VCaP (cell line): ENCODE measurements around the gene CSPG4.
"Not testable (repeated sequence)": the region's sequence is repeated elsewhere in the genome, so short reads cannot be mapped to it uniquely, and the experiment has no call there.

Source experiments
- H3K27ac ChIP-seq: fragments of 450-650 bp; 2 replicates; pipeline ENCODE4 v1.5.1; 2017
- TF ChIP-seq, protein P1 (sequence below): fragments of 450-650 bp; conservative IDR thresholded peaks from 2 replicates; pipeline ENCODE4 v1.5.1; 2017; ENCODE audit warnings: mild to moderate bottlenecking, moderate library complexity

The CSPG4 gene

DNA sequence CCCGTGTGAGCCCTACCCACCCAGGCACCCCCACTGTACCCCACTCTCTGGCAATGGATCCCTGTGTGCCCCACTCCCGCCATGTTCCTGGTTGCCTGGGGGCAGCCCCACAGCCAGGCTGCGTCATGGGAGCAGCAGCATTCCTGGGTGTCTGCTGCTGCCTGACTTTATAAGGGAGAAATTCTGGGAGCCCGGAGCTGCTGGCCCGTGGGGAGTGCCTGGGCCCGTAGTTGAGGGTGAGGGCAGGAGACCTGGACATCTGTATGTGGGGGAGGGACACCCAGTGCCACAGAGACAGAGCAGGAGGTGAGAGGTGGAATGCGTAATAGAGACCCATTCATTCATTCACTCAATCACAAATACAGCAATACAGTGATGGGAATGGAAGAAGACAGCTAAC, 15.1 kb downstream of the CSPG4 start:
- TF ChIP-seq, protein P1, sequence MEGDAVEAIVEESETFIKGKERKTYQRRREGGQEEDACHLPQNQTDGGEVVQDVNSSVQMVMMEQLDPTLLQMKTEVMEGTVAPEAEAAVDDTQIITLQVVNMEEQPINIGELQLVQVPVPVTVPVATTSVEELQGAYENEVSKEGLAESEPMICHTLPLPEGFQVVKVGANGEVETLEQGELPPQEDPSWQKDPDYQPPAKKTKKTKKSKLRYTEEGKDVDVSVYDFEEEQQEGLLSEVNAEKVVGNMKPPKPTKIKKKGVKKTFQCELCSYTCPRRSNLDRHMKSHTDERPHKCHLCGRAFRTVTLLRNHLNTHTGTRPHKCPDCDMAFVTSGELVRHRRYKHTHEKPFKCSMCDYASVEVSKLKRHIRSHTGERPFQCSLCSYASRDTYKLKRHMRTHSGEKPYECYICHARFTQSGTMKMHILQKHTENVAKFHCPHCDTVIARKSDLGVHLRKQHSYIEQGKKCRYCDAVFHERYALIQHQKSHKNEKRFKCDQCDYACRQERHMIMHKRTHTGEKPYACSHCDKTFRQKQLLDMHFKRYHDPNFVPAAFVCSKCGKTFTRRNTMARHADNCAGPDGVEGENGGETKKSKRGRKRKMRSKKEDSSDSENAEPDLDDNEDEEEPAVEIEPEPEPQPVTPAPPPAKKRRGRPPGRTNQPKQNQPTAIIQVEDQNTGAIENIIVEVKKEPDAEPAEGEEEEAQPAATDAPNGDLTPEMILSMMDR = no peak
- H3K27ac ChIP-seq = no peak overlapping the region

DNA sequence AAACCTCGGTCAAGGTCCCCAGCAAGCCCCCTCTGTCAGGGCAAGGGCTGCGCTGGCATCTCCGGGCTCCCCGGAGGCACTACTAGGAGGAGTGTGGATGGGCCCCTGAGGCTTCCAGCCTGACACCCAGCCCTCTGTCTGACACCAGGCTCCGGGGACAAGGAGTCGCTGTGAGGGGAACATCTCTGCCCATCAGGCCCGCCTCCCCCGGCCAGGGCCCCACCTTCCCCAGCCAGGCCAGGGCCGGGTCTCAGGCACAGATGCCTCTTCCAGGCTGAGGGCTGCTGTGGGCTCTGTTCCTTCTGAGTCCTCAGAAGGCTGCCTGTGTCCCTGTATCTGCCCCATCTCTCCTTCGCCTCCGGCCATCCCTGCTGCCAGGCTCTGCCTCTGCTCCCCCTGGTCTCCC, 15.8 kb downstream of the CSPG4 start:
- no peak overlapping the region for H3K27ac ChIP-seq
- TF ChIP-seq, protein P1 = no peak

DNA sequence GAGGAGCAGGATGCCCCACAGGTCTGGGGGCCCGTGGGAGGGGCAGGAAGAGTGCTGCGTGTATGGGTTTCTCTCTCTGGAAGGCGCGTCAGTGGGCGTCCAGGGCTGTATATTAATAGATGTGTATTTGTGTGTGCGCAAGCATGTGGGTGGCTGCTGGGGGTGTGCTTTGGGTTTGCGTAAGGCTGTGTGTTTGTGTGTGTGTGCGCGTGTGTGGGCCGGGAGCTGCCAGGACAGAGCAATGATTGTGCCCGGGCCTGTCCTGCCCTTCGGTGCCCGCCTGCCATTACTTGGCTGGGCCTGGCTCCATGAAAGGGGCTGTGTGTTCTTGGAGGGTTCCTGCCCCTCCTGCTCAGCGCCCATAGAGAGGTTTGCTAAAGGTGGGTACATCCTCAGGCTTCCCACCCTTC, 16.3 kb downstream of the CSPG4 start:
- TF ChIP-seq, protein P1 = no peak
- H3K27ac ChIP-seq = no peak overlapping the region

DNA sequence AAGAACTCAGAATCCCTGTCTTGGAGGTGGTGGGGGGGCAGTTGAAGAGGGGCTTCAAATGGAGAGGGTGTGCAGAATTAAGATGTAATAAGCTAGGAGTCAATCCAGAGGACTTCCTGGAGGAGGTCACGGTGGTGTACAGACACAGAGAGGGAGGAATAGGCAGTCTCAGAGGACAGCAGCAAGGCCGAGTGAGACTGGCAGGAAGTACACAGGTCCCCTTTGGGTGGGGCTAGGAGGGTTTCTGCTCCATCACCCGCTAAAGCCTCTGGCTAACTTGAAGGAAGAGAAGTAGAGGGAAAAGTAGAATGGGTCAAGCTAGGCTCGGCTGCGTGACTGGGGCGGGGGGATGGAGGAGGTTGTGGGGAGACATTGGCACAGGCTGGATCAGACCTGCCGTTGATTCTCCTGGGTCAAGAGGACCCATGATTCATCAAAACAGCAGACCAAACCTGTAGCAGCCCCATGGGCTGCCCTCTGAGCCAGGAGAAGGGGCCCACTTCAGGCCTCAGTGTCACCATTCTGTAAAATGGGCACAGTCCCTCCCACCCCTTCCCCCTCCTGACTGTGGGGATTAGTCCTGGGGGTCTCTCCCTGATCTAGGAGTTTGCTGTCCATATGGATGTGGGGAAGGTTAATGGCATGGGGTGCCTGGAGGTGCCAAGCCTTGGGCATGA, 16.9 kb downstream of the CSPG4 start:
- H3K27ac ChIP-seq = no peak overlapping the region
- TF ChIP-seq, protein P1 = no peak

DNA sequence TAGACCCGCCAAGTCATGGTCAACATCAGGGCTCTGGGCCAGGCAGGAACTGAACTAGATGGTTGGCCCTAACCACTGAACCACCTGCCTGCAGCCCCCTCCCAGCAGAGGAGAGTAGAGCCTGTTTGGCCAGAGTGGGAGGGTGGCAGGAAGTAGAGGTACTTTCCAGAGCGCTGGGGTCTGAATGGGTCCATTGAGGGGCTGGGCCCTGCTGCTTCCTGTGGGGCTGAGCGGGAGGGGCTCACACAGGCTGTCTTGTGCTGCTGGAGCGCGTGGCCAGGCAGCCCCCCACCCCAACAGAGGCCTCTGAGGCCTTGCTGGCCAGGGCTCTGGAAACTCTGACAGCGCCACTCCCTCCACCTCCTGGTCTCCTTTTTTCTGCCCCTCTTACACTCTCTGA, 17.4 kb downstream of the CSPG4 start:
- no peak overlapping the region for H3K27ac ChIP-seq
- TF ChIP-seq, protein P1 = no peak

DNA sequence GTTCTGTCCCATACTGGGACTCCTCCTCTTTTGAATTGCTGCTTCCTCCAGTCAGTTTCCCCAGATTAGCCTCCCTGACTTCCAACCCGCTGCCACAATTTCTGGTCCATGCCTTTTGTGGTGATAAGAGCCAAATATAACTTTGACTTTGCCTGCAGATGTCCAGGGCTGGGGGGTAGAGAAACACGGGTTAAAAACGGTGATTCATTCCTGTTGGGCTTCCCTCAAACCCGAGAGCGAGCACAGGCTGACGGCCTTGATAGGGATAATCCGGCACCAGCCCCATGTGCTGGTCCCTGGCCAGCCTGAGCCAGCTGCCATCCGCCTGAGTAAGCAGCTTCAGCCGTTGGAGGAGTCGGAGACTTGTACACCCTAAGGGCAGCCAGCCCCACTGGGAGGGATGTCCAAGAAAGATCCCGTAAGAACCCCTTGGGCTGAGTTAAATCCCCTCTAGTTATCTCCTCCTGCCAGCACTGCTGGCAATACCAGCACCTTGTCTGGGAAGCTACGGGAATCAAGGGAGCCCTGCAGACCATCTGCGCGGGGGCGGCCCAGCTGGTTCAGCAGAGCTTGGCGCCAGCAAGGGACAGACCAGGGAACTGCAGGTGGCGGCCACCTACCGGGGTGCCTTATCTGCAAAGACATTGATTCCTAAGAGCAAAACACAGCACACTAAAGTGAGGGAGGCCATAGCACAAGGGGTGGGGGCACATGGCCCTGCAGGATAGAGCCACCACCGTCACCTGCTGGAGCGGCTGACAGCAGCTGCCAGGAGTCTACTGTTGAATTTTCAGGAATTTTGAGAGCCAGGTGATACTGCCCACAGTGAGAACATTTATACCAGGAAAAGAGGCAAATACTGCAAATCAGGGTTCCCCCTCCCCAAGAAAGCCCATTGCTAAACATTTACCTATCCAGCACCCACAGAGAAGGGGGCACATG, 18.1 kb downstream of the CSPG4 start:
- TF ChIP-seq, protein P1 = no peak

DNA sequence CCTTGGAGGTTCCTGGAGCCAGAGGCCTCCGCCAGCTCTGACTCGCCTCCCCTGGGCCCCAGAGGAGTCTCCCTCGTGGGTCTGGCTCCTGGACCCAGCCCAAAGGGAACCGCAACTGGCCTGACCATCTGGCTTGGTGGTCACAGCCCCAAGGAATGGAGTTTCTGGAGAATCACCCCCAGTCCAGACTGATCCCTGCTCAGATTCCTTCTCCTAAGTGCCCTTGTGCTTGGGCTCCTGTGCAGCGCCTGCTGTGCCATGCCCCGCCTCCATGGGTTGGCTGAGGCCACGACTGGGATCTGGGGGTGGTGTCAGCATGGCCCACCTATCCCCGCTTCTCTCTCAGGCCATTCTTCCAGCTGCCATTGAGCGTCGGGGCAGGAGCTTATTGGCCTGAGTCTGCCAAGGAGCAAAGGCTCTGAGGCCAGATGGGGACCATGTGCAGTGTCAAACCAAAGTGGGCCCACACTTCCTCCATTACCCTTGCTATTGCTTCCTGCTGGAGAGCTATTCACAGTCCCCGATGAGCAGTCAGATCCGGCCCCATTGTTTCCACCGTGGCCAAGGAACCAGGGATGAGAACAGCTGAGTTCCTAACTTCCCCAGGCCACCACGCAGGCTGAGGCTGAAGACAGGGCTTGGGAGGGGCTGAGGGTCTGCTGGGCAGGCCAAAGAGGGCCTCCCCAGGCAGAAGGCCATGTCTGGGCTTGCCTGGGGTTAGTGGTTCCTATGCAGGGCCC, 19.0 kb downstream of the CSPG4 start:
- H3K27ac ChIP-seq = no peak overlapping the region
- TF ChIP-seq, protein P1 = no peak

More for the DNA sequence above, 18.1 kb downstream of the CSPG4 start:
- H3K27ac ChIP-seq = no peak overlapping the region

DNA sequence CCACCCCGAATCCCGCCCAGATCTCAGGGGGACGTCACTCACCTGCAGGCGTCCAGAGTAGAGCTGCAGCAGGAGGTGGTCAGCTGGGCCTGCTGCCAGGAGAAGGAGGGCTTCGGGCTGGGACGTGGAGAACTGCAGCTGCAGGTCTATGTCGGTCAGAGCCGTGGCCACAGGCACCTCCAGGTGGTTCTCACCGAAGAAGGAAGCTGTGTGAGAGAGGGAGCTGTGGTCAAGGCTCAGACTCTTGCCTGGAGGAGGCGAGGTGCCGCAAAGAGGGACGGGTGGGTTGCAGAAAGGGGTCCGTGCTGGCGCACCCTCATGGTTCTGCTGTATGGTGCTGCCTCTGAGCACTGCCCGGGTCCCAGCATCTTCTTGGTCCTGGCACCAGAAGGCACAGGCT, 19.6 kb downstream of the CSPG4 start:
- not testable (repeated sequence) for H3K27ac ChIP-seq

DNA sequence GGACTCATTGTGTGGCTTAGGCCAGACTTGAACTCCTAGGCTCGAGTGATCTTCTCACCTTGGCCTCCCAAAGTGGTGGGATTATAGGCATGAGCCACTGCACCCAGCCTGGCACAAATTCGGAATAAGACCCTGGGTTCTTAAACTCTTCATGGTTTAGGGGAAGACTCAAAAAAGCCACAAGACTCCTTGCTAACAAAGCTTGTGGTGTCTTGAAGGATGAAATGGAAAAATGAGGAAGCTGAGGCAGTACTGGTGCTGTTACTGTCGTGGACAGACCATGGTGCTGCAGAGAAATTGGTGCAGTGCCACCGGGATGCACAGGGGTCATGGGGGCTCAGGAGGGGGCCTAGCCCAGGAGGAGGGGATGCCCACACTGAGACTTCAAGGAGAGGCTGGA, 20.3 kb downstream of the CSPG4 start:
- not testable (repeated sequence) for H3K27ac ChIP-seq

DNA sequence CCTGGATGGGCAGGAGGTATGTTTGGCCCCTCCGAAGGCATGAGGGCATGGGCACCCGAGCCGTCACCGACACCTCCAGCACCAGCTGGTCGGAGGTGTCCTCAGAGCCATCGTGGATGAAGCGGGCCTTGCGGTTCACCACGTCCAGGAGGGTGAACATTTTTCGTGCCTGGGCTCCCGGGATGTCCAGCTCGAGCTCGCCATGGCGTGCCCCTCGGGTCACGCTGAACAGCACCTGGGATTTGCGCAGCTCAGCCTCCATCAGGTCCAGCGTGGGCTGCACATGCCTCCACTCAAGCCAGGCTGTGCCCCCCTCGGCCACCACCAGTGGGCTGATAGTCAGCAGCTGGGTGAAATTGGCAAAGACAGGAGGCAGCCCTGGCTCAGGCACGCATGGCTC, 23.2 kb downstream of the CSPG4 start:
- not testable (repeated sequence) for H3K27ac ChIP-seq
